OCI-LY1 (cell line): Measurements from ENCODE around the gene CRYGN.

Experiments used
- H2AFZ ChIP-seq: fragments of 200-600 bp; sonication (generic), shearing (Covaris generic); 2 replicates; pipeline ENCODE4 v1.6.0; 2014; ENCODE audit warnings: antibody characterized with exemption, mild to moderate bottlenecking, low read length
- H3F3A ChIP-seq: fragments of 200-600 bp; sonication (generic), shearing (Covaris generic); 2 replicates; pipeline ENCODE4 v1.6.0; 2014; ENCODE audit warnings: mild to moderate bottlenecking, antibody characterized with exemption, low read length, moderate library complexity; ENCODE audit not compliant: insufficient read depth
- H3K27ac ChIP-seq: fragments of 200-600 bp; sonication (generic); 2 replicates; pipeline ENCODE4 v1.5.1; 2014; ENCODE audit warnings: low read length, mixed run types, mild to moderate bottlenecking, low read depth; ENCODE audit not compliant: poor library complexity, severe bottlenecking
- H3K27me3 ChIP-seq: fragments of 200-600 bp; sonication (generic); 2 replicates; pipeline ENCODE4 v1.6.0; 2014; ENCODE audit warnings: antibody characterized with exemption, mild to moderate bottlenecking, low read length, moderate library complexity; ENCODE audit not compliant: insufficient read depth
- H3K36me3 ChIP-seq: fragments of 200-600 bp; sonication (generic); 2 replicates; pipeline ENCODE4 v1.6.1; 2014; ENCODE audit warnings: mild to moderate bottlenecking, antibody characterized with exemption, low read length, moderate library complexity, mixed read lengths; ENCODE audit not compliant: insufficient read depth
- H3K4me1 ChIP-seq: fragments of 200-600 bp; sonication (generic); 2 replicates; pipeline ENCODE4 v1.5.1; 2014; ENCODE audit warnings: mild to moderate bottlenecking, low read length, moderate library complexity; ENCODE audit not compliant: insufficient read depth, severe bottlenecking
- H3K4me2 ChIP-seq: fragments of 200-600 bp; sonication (generic), shearing (Covaris generic); 2 replicates; pipeline ENCODE4 v1.6.1; 2014; ENCODE audit warnings: low read length
- H3K4me3 ChIP-seq: fragments of 200-600 bp; sonication (generic); 2 replicates; pipeline ENCODE4 v1.5.1; 2014; ENCODE audit warnings: low read length, low read depth, mild to moderate bottlenecking, mixed read lengths; ENCODE audit not compliant: poor library complexity, severe bottlenecking
- H3K79me2 ChIP-seq: fragments of 200-600 bp; shearing (Covaris generic); 2 replicates; pipeline ENCODE4 v1.6.1; 2016; ENCODE audit warnings: mixed run types, low read length, mixed read lengths; ENCODE audit not compliant: insufficient read depth
- H3K9ac ChIP-seq: fragments of 200-600 bp; sonication (generic), shearing (Covaris generic); 2 replicates; pipeline ENCODE4 v1.6.1; 2014; ENCODE audit warnings: mild to moderate bottlenecking, low read length, mixed read lengths
- H3K9me2 ChIP-seq: fragments of 200-600 bp; sonication (generic), shearing (Covaris generic); 2 replicates; pipeline ENCODE4 v1.6.1; 2014; ENCODE audit warnings: low read depth, mild to moderate bottlenecking, low read length, mixed read lengths
- H3K9me3 ChIP-seq: fragments of 200-600 bp; shearing (Covaris generic); 2 replicates; pipeline ENCODE4 v1.6.1; 2014; ENCODE audit warnings: low read length, mixed read lengths
- H4K20me1 ChIP-seq: fragments of 200-600 bp; sonication (generic), shearing (Covaris generic); 2 replicates; pipeline ENCODE4 v1.6.0; 2016; ENCODE audit warnings: mild to moderate bottlenecking, low read length; ENCODE audit not compliant: insufficient read depth
- CTCF ChIP-seq: fragments of 200-600 bp; sonication (generic), shearing (Covaris generic); IDR thresholded peaks from 2 replicates; pipeline ENCODE4 v1.5.1; 2017; ENCODE audit warnings: mild to moderate bottlenecking, antibody characterized with exemption, low read length, moderate library complexity, mixed read lengths
- EZH2 ChIP-seq: fragments of 200-600 bp; sonication (generic), shearing (Covaris generic); IDR thresholded peaks from 2 replicates; pipeline ENCODE4 v1.8.0; 2017; ENCODE audit warnings: borderline replicate concordance, mixed run types, mild to moderate bottlenecking, antibody characterized with exemption, low read length, moderate library complexity, mixed read lengths

The CRYGN gene

GRCh38 chr7:151426904-151427704 is 12.8 kb downstream of the CRYGN start:
- no peak overlapping the region for H3K9ac ChIP-seq
- TF ChIP-seq EZH2, result no peak
- TF ChIP-seq CTCF, result no peak
- H3K4me1 ChIP-seq, result peaks cover 13% of the 10 kb centered on the region
- H3K27me3 ChIP-seq, result peaks cover 20% of the 10 kb centered on the region; the same call in 1 of the 2 replicates
- no peak overlapping the region for H2AFZ ChIP-seq
- no peak overlapping the region for H3K4me2 ChIP-seq
- no peaks in the 10 kb centered on the region; the same call in 1 of the 2 replicates for H3K36me3 ChIP-seq
- H3K27ac ChIP-seq, result no peak overlapping the region
- no peak overlapping the region for H3K4me3 ChIP-seq
- H3K79me2 ChIP-seq, result no peaks in the 10 kb centered on the region
- no peaks in the 10 kb centered on the region for H3K9me3 ChIP-seq
- no peaks in the 10 kb centered on the region for H3K9me2 ChIP-seq
- H4K20me1 ChIP-seq, result no peaks in the 10 kb centered on the region
- H3F3A ChIP-seq, result no peaks in the 10 kb centered on the region

GRCh38 chr7:151426441-151426903 is 13.5 kb downstream of the CRYGN start:
- Histone ChIP-seq H3K27me3 (peaks cover 23% of the 10 kb centered on the region; the same call in 1 of the 2 replicates), H2AFZ (no peak overlapping the region), H3K36me3 (no peaks in the 10 kb centered on the region; the same call in 1 of the 2 replicates), H3K4me2 (no peak overlapping the region), H3F3A (no peaks in the 10 kb centered on the region), H3K79me2 (no peaks in the 10 kb centered on the region), H3K9me3 (no peaks in the 10 kb centered on the region), H4K20me1 (no peaks in the 10 kb centered on the region), H3K4me1 (peaks cover 13% of the 10 kb centered on the region), H3K9ac (no peak overlapping the region), H3K4me3 (no peak overlapping the region), H3K9me2 (no peaks in the 10 kb centered on the region), H3K27ac (no peak overlapping the region)
- TF ChIP-seq CTCF (no peak), EZH2 (no peak)

- Histone ChIP-seq H3K27me3 (peaks cover 23% of the 10 kb centered on the region; the same call in 1 of the 2 replicates), H3K9me3 (no peaks in the 10 kb centered on the region), H3K4me2 (no peak overlapping the region), H3K79me2 (no peaks in the 10 kb centered on the region), H3F3A (no peaks in the 10 kb centered on the region), H3K9me2 (no peaks in the 10 kb centered on the region), H3K4me3 (no peak overlapping the region), H3K4me1 (peaks cover 13% of the 10 kb centered on the region), H3K27ac (no peak overlapping the region), H3K9ac (no peak overlapping the region), H2AFZ (no peak overlapping the region), H4K20me1 (no peaks in the 10 kb centered on the region), H3K36me3 (no peaks in the 10 kb centered on the region; the same call in 1 of the 2 replicates)
- TF ChIP-seq CTCF, result no peak
- TF ChIP-seq EZH2, result no peak
Measured at GRCh38 chr7:151425670-151426440, 14.1 kb downstream of the CRYGN start.
